ENCODE results near the gene LYPD6.

Gene LYPD6

DNA sequence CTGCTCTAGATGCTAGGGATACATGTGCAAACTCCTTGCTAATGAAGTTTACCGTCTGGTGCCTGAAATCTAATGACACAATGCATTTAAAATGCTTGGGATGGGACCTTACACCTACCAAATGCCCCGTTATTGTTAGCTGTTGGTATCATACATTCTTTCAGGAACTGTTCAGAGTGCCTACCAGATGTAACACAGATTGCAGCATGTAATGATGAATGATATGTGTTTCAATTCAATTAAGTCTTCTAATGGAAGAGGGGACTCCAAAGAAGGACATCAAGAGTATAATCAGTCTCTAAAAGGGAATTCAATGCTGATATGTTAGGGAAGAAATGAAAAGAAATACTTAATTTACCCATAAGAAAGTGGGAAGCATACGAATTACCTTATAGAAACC, 3.2 kb downstream of the LYPD6 start:
- Histone ChIP-seq H3K27me3 (peaks cover 68% of the 10 kb centered on the region), H3K4me3 (ENCODE audit: low read depth in 1 of 2, low read length in 1 of 2) (no peak overlapping the region), H3K9me3 (no peaks in the 10 kb centered on the region), H3K4me1 (ENCODE audit: control insufficient read depth in 1 of 2, insufficient read depth in 1 of 2, low read depth in 1 of 2, low read length in 1 of 2) (peaks cover 6 to 16% of the 10 kb centered on the region in 2 experiments), H3K36me3 (no peaks in the 10 kb centered on the region), H3K27ac (no peak overlapping the region)
- no peak for TF ChIP-seq CTCF (IDR thresholded peaks at IDR 0.05)

- Histone ChIP-seq H3K4me3 (ENCODE audit: low read depth in 1 of 2, low read length in 1 of 2) (no peak overlapping the region), H3K9me3 (no peaks in the 10 kb centered on the region), H3K27ac (no peak overlapping the region), H3K36me3 (no peaks in the 10 kb centered on the region), H3K27me3 (peaks cover 63% of the 10 kb centered on the region), H3K4me1 (ENCODE audit: control insufficient read depth in 1 of 2, insufficient read depth in 1 of 2, low read depth in 1 of 2, low read length in 1 of 2) (peaks cover 6 to 16% of the 10 kb centered on the region in 2 experiments)
- no peak for TF ChIP-seq CTCF (IDR thresholded peaks at IDR 0.05)
These were observed 3.8 kb downstream of the LYPD6 start for GRCh38 chr2:149334156-149334555.

DNA sequence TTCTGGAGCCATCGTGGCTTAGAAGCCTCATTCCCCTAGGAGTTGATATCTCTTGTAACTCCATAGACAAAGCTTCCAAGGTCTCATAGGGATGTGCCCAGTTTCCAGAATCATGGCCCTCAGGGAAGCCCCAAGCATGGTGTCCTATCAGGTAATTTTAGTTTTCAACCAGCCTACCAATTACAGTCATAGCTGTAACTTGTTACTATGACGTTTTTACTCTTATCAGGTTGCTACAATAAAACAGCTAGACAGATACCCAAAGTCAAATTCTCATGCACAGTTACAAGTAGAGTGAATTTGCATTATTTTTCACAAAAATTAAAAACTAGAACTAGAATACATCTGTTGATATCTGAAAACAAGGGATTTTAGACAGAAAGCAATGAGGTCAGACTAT, 8.9 kb downstream of the LYPD6 start:
- no peak overlapping the region for H3K4me3 ChIP-seq (ENCODE audit: low read depth in 1 of 2, low read length in 1 of 2)
- no peaks in the 10 kb centered on the region for H3K36me3 ChIP-seq
- no peak for TF ChIP-seq CTCF (IDR thresholded peaks at IDR 0.05)
- H3K27me3 ChIP-seq: peaks cover 23% of the 10 kb centered on the region
- H3K9me3 ChIP-seq: no peaks in the 10 kb centered on the region
- no peak overlapping the region for H3K27ac ChIP-seq
- H3K4me1 ChIP-seq (ENCODE audit: control insufficient read depth in 1 of 2, insufficient read depth in 1 of 2, low read depth in 1 of 2, low read length in 1 of 2): no peaks in the 10 kb centered on the region

- peaks cover 17% of the 10 kb centered on the region for H3K27me3 ChIP-seq
- no peaks in the 10 kb centered on the region for H3K9me3 ChIP-seq
- no peak overlapping the region for H3K27ac ChIP-seq
- no peak for TF ChIP-seq CTCF (IDR thresholded peaks at IDR 0.05)
- H3K4me1 ChIP-seq (ENCODE audit: control insufficient read depth in 1 of 2, insufficient read depth in 1 of 2, low read depth in 1 of 2, low read length in 1 of 2): no peaks in the 10 kb centered on the region
- no peaks in the 10 kb centered on the region for H3K36me3 ChIP-seq
- H3K4me3 ChIP-seq (ENCODE audit: low read depth in 1 of 2, low read length in 1 of 2): no peak overlapping the region
These were observed 12.1 kb downstream of the LYPD6 start for GRCh38 chr2:149342509-149342908.

DNA sequence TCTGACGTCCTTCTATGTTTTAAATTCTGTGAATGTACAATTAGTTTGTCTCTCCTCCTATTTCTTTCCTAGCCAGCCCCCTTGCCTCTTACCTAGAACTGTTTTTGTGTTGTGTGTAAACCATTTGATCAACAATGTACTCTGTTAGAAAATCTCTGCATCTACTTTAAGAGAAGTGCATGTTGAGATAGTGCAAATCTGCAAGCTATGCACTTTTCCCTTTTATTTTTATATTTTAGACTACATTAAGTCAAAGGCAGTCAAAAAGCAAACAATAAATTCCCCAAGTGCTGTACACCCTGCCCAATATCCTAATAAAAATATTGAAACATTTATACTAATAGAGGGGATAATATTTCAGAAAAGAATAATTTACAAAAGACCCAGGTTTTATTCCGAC, 13.7 kb downstream of the LYPD6 start:
- Histone ChIP-seq H3K4me1 (ENCODE audit: control insufficient read depth in 1 of 2, insufficient read depth in 1 of 2, low read depth in 1 of 2, low read length in 1 of 2) (no peaks in the 10 kb centered on the region), H3K27ac (no peak overlapping the region), H3K27me3 (peaks cover 17% of the 10 kb centered on the region), H3K9me3 (no peaks in the 10 kb centered on the region), H3K4me3 (ENCODE audit: low read depth in 1 of 2, low read length in 1 of 2) (no peak overlapping the region), H3K36me3 (no peaks in the 10 kb centered on the region)
- no peak for TF ChIP-seq CTCF (IDR thresholded peaks at IDR 0.05)

DNA sequence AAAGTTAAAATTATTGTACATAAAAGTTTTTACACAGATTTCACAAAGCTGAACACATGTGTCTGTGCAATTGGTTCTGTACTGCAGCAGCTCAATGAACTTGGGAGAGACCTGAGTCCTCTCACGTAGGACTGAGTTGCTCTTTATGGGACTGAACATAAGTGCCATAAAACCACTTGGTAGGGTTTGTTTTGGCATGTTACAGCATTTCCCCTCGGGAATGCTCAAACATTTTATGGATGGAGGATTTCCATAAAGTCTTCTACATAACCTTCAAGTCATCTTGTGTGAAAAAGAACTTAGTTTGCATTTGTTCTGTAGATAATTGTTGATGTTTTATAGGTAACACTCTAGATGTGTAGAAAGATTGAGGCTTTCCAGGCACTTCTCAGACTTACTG, 15.9 kb downstream of the LYPD6 start:
- Histone ChIP-seq H3K4me3 (ENCODE audit: low read depth in 1 of 2, low read length in 1 of 2) (no peak overlapping the region), H3K36me3 (no peaks in the 10 kb centered on the region), H3K27ac (no peak overlapping the region), H3K4me1 (ENCODE audit: control insufficient read depth in 1 of 2, insufficient read depth in 1 of 2, low read depth in 1 of 2, low read length in 1 of 2) (no peaks in the 10 kb centered on the region), H3K9me3 (no peaks in the 10 kb centered on the region), H3K27me3 (peaks cover 20% of the 10 kb centered on the region)
- no peak for TF ChIP-seq CTCF (IDR thresholded peaks at IDR 0.05)

Data from neutrophil (primary cell).